Stimulated activated CD4-positive, alpha-beta T cell treated with anti-CD3 and anti-CD28 coated beads, Interleukin-12 subunit alpha, Interleukin-12 subunit beta, amount 100 ng/mL, for 24 hours (primary cell): ENCODE results near the gene HOXA9.
A peak's percentile ranks its signal among the peaks of the same experiment; 100 is the strongest.

Source experiments
- DNase-seq, 2 experiments: peaks; one replicate each; pipeline ENCODE4 v3.0.0-alpha.2; 2020; ENCODE audit warnings: low read depth in 2 of 2

The HOXA9 gene

GRCh38 chr7:27165089-27165995, at the start of gene HOXA9:
Gene HOXA9, minus strand, starts transcription at chr7:27165537. Its CDS starts 80 bp downstream, at chr7:27165457.
- DNase-seq, result no peak

DNA sequence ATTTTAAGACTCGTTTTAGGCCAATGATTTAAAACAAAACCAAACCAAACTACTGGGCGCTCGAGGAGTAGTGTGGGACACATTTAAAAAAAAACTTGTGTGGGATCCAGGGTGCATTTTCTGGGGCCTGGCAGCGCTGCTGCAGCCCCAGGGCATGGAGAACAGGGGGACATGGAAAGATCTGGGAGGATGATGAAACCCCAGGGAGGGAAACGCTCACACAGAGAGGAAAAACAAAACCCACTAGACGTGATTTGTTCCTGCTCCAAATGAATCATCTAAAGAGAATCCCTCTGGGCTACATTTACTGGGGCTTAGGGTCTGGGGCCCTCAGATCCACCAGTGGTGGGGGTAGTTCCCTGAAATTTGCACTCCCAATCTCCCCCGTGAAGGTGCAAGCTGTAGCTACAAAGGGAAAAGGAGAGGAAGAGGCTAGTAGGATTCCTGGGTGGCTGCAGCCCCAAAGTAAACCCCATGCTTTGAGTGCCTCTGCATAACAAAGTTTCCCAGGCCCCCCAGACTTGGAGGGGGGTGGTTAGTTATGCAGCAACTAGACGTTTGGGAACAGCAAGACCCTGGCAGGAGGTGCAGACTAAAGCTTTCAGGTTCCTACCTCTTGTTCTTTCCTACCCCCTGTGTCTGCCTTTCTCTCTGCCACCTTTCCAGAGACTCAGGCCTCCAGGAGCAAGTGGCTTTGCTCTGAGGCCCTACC, 49.1 kb upstream of the HOXA9 start:
- no peak for DNase-seq

DNA sequence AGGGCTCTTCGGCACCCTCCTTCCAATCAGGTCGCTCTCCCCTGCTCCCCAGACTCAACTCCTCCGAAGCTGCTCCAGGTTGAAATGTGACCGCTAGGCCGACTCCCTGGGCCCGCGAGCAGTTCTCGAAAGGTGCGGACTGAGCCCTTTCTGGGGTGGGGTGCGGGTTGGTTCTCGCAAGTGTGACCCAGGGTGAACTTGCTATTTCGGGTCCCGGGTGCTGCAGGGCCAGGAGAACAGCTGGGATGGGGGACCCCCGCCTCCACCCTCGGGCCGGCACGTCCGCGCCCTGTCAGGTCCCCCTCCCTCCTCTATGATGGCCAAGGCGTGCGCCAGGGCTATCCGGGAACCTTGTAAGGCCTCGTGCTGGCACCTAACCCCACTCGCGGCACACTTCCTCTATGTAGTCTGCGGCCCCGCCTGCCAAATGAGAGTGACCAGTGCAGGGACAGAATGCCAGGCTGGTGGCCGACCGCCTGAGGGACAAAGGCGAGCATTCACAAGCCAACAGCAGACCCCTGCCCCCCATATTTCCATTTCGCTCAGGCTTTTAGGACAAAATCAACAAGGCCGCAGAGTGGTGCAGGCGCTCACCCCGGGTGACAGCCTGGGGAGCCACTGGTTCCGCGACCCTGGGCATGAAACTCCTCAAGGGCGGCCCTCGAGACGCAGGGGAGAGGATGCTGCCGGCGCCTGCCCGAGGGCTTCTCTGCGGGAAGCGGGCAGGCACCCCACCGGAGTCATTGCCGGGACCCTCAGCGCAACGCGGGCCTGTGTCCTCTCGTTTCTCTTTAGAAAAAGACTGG, 48.3 kb upstream of the HOXA9 start:
- DNase-seq, result no peak

DNA sequence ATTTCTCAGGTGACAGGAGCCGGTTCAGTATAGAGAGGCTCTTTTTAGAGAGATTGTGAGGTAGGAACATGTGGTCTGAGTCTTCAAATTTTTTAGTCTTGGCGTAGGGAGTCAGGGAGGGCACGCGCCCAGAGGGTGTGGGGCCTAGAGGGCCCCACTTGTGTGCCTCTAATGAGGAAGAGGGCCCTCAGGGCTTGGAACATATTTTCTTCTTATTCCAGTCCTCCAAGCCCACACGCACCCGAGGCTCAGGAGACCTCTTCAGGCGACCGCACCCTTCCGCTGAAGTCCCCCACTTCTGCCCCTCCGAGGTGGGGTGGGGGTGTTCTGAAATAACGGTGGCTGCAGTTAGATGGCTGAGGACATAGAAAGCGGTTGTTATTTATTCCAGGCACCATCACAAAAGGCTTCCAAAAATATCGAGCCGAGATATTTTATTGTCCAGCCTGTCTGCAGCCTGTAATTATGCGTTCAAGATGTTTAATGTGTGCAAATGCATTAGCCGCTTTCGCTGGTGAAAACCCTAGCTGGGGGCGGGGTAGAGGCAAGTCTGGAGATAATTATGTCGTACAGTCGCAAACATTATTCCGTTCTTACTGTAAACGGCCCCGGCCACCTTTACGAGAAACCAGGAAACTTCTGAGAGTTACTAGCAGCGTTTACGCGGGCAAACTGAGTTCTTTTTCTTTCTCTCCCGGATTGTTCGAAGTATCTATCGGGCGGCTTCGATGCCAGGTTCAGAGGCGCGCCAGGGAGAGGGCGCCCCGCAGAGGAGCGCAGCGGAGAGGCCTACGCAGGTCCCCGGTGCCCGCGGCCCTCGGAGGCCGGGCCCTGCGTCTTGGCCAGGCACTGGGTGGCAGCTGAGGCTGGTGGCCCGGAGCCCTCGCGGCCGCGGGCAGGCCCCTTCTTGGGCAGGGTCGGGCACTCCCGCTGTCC, 47.4 kb upstream of the HOXA9 start:
- DNase-seq, result no peak

DNA sequence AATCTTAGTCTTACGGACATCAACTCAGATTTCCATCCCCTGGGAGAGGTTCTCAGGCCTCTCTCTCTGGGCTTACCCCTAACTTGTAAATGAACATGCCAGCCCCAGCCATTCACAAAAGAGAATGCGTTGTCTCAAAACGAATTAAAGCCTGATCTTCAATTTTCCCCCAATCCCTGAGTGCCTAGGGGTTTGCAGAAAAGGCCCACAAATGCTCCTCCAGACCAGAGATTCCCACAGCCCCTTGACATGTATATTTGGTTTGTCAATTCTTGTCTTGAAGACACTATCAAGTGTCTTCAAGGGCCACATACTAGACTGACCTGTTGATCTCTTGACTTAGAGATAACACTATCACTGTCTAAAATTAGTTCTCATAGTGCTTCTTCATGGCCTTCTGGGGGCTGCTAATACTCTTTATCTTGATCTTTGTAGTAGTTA, 46.4 kb upstream of the HOXA9 start:
- no peak for DNase-seq

DNA sequence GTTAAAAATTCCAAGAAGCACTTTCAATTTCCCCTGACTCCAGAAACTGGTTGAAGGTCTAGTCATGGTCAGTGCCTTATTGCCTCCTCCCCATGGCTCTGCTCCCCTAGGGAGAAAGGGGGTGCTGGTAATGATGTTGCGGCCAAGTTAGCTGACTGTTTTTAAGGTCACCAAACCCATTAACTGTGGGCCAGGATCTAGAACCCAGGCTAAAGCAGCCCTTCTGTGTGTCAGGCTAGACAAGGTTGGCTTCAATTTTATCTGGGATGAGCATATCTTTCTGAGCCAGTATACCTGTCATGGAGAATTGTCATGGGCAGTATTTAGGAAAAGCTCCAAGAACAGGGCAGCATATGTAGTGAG, 45.7 kb upstream of the HOXA9 start:
- no peak for DNase-seq

GRCh38 chr7:27210441-27211083, 45.2 kb upstream of the HOXA9 start:
- DNase-seq, result peak in 1 of 2 experiments; percentile 52

GRCh38 chr7:27209933-27210440, 44.6 kb upstream of the HOXA9 start:
- DNase-seq, result no peak

- no peak for DNase-seq
Measured at GRCh38 chr7:27208998-27209397, 43.7 kb upstream of the HOXA9 start.

DNA sequence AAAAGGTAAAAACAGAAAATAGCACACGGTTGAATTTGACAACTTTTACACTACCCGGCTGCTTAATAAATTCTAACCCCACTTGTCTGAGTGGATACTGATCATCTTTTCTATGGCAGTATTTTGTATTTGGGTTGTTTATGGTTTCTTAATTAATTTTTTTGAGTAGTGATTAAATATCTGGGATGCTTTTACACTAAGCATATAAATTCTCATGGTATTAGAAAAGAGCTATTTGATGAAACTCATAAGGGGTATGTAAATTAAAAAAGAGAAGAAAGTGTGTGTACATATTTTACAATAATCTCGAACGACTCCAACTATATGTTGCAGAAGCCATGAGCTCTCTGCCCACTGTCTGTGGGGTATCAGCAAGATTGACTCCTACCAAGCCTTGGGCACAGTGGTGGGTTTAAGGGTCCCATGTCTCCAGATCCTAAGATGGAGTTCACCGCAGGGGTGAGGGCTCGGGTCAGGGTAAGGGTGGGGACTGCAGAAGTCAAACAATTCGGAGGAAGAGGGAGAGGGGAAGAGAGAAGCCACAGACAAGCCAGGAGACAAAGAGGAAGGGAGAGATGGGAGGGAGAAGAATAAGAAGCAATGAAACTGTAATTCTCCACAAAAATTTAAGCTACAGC, 42.1 kb upstream of the HOXA9 start:
- no peak for DNase-seq

- no peak for DNase-seq
Measured at GRCh38 chr7:27205325-27206280, 40.3 kb upstream of the HOXA9 start.

- no peak for DNase-seq
Measured at GRCh38 chr7:27204851-27205322, 39.5 kb upstream of the HOXA9 start.

- no peak for DNase-seq
Measured at GRCh38 chr7:27203964-27204594, 38.7 kb upstream of the HOXA9 start.

DNA sequence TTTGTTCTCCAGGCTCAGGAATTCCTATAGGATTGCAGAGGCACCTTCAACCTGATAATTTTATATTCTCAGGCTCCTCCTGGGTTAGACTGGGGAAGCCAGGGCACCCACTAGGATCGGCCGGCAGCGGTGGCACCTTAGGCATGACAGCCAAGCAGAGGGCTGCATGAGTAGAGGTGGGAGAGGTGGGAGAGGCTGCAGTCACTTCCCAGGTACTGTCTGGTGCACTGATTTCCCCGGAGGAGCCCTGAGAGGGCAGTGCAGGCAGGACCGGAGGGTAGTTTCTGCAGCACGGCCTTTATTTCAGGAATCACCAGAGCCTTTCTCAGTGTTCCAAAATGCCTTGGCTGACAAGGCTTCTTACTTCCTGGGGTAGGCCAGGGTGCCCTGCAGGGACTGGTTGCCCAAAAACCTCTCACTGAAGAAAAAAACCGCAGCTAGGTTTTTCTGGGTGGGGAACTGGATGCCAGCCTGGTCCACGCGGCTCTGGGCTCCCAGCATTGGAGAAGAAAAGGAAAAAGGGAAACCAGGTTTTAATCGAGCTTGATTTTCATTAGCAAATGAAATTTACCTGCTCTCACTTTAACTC, 38.1 kb upstream of the HOXA9 start:
- DNase-seq, result no peak

GRCh38 chr7:27202862-27203134, 37.5 kb upstream of the HOXA9 start:
- DNase-seq, result no peak

- no peak for DNase-seq
Measured at GRCh38 chr7:27202018-27202861, 36.9 kb upstream of the HOXA9 start.

DNA sequence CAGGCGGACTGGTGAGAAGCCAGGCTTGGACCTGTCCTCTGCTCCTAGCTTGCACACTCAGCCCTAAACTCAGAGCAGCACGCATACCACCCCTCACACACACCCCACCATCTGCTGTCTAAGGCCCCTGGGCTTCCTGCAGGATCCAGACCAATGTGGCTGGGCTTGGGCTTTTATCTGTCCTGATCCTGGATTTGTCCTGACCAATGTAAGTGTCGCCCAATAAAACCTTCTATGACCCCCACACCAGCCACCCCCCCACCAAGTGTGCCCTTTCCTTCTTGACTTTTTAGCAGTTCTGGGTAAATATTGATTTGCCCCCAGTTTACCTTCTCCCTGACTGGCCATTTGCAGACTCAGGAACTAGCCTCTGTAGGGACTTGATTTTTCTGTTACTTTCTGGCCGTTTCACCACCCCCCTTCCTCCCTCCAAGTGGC, 36.3 kb upstream of the HOXA9 start:
- no peak for DNase-seq
